Hippocampal formation (tissue), 2 donors: ENCODE data around the gene HIC1.

Experiments
- DNase-seq, 2 donors: peaks; one replicate each; lab custom pipeline; 2025; lab: John Stamatoyannopoulos, UW

Gene HIC1

DNA sequence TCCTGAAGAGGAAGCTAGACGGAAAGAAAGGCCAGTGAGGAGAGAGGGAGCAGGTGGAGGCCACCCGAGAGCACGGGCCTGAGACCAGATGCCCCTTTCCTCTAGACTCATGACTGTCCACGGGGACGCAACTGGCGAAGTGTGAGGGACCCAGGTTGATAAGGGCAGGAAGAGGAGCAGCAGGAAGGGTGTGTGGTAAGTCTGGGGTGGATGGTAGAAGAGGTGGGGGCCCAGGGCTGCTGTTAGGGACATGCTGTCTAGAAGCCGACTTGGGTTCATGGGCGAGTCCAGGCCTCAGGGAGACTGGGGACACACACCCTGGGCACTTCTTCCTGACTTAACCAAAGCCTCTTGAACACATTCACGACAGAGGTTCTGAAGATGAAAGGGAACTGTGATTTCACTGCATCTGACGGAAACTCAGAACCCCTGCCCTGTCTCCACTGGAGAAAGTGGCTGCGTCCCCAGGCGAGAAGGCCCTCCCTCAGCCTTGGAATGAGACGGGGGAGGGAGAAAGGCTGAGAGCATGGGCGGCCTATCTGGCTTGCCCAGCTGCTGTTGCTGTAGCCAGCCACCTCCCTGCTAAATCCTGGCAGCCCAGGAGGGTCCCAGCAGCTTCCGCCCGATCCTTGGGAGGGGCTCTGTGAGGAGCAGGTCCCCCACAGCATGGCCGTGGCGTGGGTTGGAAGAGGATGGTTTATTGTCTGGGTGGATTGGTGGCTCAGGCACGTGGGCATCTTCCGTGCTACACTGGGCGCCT, 6.0 kb downstream of the HIC1 start:
- no peak for DNase-seq

DNA sequence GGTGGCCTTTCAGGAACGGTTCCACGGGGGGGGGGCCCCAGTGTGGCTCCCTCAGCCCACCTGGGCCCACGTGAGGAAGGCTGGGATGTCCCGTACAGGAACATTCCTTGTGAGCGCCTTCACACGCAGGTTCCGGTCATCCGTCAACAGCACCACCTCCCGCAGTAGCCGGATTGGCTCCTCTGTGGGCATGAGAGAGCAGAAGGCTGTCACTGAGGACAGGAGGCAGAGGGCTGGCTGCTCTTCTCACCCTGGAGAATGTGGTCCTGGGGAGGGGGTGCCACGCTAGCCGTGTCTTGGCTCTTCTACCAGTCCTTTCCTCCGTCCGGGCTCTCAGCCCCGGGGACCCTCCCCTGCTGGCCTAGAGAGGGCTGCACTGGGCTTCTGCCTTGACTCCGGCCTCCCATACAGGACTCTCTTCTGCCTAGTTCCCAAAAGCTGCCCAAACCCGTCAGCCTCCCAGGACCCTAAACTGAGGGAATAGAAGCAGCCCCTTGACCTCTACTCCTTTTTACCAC, 6.6 kb downstream of the HIC1 start:
- no peak for DNase-seq

GRCh38 chr17:2062571-2063183, 7.8 kb downstream of the HIC1 start:
- no peak for DNase-seq

DNA sequence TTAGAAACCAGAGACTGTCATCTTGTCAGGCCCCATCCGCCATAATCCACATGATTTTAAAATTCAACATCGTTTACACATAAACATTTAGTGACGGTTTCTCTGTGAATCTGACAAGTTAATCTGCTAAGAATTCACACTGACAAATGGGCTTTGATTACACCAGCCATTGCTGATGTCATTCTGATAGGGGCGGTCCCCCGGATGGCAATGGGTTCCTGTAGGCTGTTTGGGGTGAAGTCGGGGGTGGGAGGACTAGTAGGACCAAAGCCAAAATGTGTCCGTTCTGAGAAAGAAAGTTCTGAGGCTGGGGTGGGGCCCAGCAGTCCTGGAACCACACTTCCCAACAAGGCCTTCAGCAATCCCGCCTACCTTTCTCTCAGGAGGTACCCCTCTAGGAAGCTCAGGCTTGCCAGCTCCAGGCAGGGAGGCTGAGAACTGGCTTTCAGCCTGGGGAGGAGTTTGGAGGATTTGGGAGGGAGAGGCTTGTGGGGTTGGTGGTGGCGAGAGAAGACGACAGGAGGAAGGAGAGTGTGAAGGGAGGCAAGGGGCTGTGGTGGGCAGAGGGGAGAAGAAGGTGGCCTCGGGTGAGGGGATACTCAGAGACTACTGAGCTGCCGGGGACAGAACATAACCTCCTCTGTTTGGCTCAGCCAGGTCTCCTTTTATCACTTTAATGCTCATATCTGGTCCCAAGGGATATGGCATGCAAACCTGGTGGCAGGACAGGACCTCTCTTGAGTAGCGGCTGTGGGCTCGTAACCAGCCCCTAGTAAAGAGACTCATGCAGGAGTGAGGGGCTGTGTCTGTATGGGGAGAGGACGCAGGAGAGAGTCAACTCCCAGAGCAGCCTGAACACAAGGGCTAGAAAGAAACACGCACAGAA, 8.6 kb downstream of the HIC1 start:
- DNase-seq, result no peak

DNA sequence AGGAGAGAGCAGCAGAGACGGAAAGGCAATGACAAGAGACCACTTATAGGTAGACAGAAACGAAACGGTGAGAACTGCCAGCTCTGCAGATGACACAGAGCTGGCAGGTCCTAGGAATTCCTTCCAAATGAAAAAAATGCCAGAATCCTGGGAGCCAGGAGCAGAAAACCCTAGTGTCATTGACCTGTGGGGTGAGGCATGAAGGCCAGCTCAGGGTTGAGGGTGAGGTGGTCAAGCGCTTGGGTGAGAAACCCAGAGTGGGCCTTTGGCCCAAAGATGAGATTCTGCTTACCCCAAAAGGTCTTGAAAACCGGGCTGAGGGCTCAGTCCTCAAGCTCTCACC, 9.2 kb downstream of the HIC1 start:
- DNase-seq, result no peak

- no peak for DNase-seq
Observed at GRCh38 chr17:2064520-2064971, 9.6 kb downstream of the HIC1 start.

- no peak for DNase-seq
Observed at GRCh38 chr17:2064980-2065785, 10.3 kb downstream of the HIC1 start.

DNA sequence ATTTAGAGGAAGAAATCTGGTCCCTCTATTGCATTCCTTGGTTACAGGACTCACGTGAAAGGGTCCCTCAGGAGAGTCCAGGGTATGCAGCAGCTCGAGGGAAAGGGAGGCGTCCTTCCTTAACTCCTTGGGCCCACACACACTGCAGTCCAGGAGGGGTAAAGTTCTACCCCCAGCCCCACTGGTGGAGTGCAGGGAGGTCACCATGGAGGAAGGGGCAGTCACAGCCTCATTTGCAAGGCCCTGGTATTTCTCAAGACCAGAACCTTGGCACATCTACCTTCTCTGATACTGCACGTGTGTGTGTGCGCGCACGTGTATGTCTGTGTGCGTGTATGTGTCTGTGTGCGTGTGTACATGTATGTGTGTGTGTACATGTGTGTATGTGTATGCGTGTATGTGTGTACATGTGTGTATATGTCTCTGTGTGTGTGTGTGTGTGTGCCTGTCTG, 11.1 kb downstream of the HIC1 start:
- no peak for DNase-seq

GRCh38 chr17:2067048-2067561, 12.2 kb downstream of the HIC1 start:
- DNase-seq, result no peak

GRCh38 chr17:2067608-2068024, 12.7 kb downstream of the HIC1 start:
- no peak for DNase-seq

DNA sequence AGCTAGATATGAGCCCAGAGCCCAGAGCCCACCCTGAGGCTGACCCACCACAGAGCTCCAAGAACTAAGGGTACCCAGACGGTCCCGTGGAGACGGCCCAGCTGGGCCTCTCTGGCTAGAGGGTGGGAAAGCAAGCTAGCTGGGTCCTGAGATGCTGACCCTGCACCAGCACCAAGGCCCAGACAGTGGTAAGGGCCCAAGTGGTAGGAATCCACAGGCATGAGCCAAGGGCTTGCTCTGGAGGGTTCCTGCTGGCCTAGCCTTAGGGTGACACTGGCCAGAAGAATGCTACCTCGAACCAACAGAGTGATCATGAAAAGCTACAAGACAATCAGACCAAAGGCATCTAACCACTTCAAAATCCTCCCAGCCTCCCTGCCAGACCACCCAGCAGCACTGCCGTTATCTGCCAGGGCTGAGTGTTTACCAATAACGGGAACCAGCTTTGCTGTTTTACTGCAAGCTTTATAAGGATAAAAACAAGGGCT, 13.2 kb downstream of the HIC1 start:
- DNase-seq, result no peak

DNA sequence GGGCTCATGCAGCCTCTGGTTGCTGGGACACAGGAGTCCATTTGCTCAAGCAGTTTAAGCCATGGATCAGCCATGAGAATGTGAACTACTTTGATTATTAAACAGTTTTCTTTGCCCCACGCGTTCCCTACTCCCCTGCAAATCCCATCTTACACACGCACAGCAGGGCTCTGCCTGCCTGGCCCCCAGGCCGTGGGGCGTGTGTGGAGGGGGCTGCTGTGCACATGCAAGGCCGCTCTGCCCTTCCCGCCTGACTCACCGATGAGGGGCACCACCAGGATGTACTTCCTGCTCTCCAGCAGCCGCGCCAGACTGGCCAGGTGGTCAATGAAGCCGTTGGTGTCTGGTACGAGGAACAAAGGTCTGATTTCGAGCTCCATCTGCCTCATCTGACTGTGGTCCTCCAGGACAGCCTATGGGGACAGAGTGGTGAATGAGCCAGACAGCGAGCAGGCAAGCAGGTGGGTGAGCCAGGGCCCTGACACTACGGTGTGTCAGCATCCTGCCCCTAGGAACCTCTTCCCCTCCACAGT, 13.7 kb downstream of the HIC1 start:
- no peak for DNase-seq

DNA sequence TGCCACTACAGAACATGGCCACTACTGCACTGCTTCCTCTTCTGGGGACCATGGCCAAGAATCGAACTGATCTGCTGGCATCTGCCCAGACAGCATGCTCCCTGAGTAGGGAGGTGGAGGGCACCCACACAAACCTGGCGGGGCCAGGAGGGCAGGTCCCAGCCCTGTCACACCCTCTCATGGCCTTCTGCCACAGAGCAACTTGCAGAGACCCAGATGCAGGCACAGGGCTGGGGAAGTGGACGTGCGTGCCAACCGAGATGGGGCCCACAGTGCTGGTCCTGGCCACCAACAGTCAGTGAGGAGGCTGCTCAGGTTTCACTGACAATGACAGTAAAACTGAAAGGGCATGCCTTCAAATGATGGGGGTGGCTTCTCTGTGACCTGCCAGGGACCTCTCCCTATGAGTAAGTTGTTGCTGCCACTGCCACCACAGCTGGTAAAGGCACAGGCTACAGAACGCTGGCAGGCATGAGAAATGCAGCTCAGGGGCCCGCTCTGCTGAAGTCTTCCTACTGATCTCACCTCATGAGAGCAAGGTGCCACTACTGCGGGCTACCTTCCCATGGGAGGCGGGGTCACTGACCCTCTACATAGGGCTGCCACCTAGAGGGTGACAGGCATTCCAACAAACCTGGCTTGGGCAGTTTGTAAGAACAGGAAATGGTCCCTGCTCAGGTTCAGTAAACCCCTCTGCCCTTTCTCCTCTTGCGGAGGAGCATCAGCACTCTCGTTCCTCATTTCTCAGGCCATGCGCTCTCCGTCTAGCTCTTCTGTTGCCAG, 15.5 kb downstream of the HIC1 start:
- DNase-seq, result no peak

DNA sequence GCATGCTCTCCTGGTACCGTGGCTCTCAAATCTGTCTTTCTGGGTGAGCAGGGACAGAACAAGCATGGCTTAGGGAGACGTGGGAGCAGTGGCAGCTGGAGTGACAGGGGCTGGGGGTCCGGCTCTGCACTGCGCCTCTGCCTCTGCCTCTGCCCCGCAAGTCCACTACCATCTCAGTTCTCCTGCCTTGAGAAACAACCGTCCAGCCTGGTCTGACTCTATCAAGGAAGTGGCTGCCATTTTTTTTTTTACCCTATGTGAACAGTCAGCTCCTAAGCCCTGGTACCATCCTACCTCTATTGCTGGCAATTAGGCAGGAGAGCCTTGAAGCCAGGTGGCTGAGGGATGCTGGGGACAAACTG, 16.1 kb downstream of the HIC1 start:
- DNase-seq, result no peak

DNA sequence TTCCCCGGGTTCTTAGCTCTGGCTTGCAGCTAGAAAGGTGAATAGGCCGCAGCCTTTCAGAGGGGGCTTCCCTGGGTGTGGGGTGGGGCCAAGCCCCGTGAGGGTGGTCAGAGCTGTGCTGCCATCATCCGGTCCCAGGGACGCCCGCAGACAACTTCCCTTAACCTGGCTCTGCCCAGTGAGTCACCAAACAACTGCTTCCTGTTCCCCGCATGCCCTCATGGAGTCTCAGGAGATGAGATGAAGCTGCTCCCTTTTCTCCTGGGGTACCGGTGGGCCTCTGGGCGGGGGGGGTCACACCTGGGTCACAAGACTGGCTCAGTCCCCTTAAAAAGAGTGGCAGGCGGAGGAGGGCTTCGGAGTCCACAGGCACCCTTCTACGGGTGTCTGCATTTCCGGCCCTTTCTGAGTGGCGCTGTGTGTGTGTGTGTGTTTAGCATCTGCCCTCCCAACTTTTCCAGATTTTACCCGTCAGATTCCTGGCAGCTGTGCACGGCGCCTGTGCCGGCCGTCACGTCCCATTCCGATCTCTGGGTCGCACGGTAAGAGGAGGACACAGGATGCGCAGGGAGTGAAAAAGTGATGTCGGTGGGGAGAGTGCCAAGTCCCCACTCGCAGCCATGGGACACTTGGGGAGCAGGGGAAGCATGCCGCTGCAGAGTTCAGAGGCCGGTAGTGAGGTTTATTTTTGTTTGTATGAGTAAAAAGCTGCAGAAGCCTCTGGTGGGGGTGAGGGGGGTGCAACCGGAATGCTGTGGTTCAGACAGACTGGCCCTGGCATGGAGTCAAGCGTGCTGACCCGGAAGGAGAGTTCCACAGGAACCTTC, 16.8 kb downstream of the HIC1 start:
- DNase-seq, result no peak

- no peak for DNase-seq
Observed at GRCh38 chr17:2074919-2075318, 20.0 kb downstream of the HIC1 start.

DNA sequence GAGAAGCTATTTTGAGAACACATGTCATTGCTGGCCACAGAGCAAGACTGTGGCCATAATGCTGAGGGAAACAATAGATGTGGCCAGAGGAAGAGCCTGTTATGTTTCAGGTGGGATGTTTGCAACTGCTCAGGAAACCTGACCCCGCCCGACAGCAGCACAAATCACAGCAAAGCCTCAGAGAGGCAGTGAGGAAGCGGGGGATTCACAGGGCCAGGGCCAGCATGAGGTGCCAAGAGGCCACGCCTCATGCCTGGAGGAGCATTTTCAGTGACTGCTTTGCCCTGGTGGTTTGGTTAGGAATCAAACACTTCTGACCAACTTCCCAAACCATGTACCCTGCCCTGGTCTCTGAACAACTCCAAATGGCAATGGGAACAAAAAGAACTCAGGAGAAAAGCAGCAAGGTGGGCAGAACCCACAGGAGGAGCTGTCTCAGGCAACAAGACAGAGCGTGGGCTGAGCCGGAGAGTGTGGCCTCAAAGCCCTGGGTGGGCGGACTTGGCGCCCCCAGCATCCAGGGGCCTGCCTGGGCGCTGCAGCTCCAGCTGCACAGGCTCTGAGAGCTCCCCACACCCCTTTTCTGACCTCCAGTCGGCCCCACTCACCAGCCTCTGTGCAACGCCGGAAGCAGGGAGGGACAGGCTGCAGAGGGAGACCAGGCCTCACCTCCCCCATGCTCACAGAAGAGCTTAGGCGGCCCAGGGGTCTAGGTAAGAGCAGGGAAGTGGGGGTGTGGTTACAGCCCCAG, 20.6 kb downstream of the HIC1 start:
- no peak for DNase-seq
